GM18858 (cell line): ENCODE results near the gene SHISA5.

Experiments used
- ATAC-seq: cut with Tn5 transposase; IDR thresholded peaks from one replicate; pipeline ENCODE4 v1.9.1; 2021; ENCODE audit not compliant: unreplicated experiment

The SHISA5 gene

DNA sequence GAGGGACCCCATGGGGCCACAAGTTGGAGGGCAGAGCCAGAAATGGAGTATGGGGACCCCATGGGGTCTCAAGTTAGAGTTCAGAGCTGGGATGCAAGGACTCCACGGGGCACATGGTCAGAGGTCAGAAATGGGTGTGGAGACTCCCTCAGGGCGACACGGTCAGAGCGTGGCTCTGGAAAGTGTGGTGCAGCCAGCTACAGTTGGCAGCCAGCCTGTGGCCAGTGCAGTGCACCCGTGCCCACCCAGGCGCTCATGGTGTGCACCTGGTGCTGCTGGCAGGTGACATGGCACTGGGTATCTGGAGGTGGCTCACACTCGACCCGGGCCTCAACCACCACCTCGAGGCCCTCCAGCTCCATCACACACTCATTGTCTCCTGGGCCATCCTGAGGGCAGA is 85.3 kb downstream of the SHISA5 start:
- no peak for ATAC-seq

DNA sequence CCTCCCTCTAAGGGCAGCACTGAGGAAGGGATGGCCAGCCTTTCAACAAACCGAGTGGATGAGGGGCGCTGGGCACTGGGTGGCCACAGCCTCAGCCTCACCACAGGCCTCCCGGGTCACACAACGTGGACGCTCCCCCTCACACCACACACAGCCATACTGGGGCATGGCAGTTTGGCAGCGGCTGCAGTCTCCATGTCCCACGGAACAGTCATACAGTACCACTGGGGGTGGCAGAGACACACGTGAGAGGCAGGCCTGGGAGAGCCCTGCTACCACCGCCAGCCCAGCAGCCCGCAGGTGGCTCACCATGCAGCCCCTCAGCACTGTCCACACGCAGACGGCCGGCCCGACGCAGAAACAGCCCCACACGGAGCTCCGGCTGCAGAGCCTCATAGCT is 85.8 kb downstream of the SHISA5 start:
- no peak for ATAC-seq
